Common myeloid progenitor, CD34-positive (primary cell): ENCODE data around the gene ARHGEF16.
A peak's percentile ranks its signal among the peaks of the same experiment; 100 is the strongest.

Source experiments
- CTCF ChIA-PET: fragments of 350-600 bp; sonication (Branson Sonifier 250); formaldehyde crosslinking; loops from one replicate; lab custom pipeline; 2021; ENCODE audit warnings: antibody characterized with exemption; lab: Charles Lee
- POLR2A ChIA-PET: fragments of 350-600 bp; sonication (Branson Sonifier 250); formaldehyde crosslinking; loops from one replicate; lab custom pipeline; 2021; ENCODE audit warnings: antibody characterized with exemption; lab: Charles Lee
- DNase-seq, 3 donors: peaks; one replicate each; pipeline versions ENCODE4 v3.0.0 to v3.0.0-alpha.2; 2013
- H3K27ac ChIP-seq, 2 experiments: 1 replicate in 1 of 2; 2 replicates in 1 of 2; pipeline ENCODE4 v1.7.0; 2013; ENCODE audit warnings: inconsistent platforms in 2 of 2, low read length in 2 of 2, mild to moderate bottlenecking in 2 of 2, low read depth in 1 of 2, moderate library complexity in 1 of 2; ENCODE audit not compliant: severe bottlenecking in 2 of 2, insufficient read depth in 1 of 2, poor library complexity in 1 of 2
- H3K27me3 ChIP-seq, 5 experiments: replicated peaks in 2 of 5; 1 replicate in 3 of 5; 2 replicates in 2 of 5; pipeline versions ENCODE4 v1.6.1 to v1.7.0; 2013; ENCODE audit warnings: low read length in 4 of 5, mild to moderate bottlenecking in 2 of 5, moderate library complexity in 2 of 5, inconsistent platforms in 1 of 5; ENCODE audit not compliant: insufficient read depth in 5 of 5, control insufficient read depth in 4 of 5
- H3K36me3 ChIP-seq, 4 experiments: 1 replicate in 2 of 4; 2 replicates in 2 of 4; pipeline versions ENCODE4 v1.6.1 to v1.7.0; 2013; ENCODE audit warnings: low read length in 3 of 4, control low read depth in 1 of 4, mild to moderate bottlenecking in 1 of 4; ENCODE audit not compliant: control insufficient read depth in 4 of 4, insufficient read depth in 4 of 4
- H3K4me1 ChIP-seq, 4 experiments: 1 replicate in 3 of 4; 2 replicates in 1 of 4; pipeline versions ENCODE4 v1.6.1 to v1.7.1; 2013; ENCODE audit warnings: low read length in 3 of 4, mild to moderate bottlenecking in 3 of 4, control low read depth in 1 of 4, inconsistent platforms in 1 of 4, moderate library complexity in 1 of 4; ENCODE audit not compliant: control insufficient read depth in 4 of 4, insufficient read depth in 4 of 4; ENCODE audit errors: control extremely low read depth in 1 of 4
- H3K4me3 ChIP-seq, 7 experiments: 1 replicate in 4 of 7; 2 replicates in 3 of 7; pipeline versions ENCODE4 v1.5.1 to v1.7.0; 2013; ENCODE audit warnings: mild to moderate bottlenecking in 7 of 7, low read length in 6 of 7, moderate library complexity in 6 of 7, inconsistent platforms in 2 of 7, low read depth in 2 of 7, control low read depth in 1 of 7; ENCODE audit not compliant: insufficient read depth in 4 of 7, control insufficient read depth in 1 of 7; ENCODE audit errors: extremely low read depth in 1 of 7
- H3K9me3 ChIP-seq, 5 experiments: 1 replicate in 4 of 5; 2 replicates in 1 of 5; pipeline versions ENCODE4 v1.6.1 to v1.7.1; 2013; ENCODE audit warnings: low read length in 4 of 5, mild to moderate bottlenecking in 2 of 5, inconsistent platforms in 1 of 5, low read depth in 1 of 5, moderate library complexity in 1 of 5; ENCODE audit not compliant: control insufficient read depth in 4 of 5, insufficient read depth in 2 of 5; ENCODE audit errors: control extremely low read depth in 1 of 5
- WGBS: methylation state at CpG from one replicate; pipeline ENCODE4 v1.1.5; 2013; ENCODE audit not compliant: insufficient coverage; 5-methylcytosine and 5-hydroxymethylcytosine counted together

ARHGEF16 gene

GRCh38 chr1:3456964-3457909 is 2.8 kb downstream of the ARHGEF16 start:
- H3K4me3 ChIP-seq, result no peak overlapping the region
- no peaks in the 10 kb centered on the region for H3K9me3 ChIP-seq
- ChIA-PET CTCF (interaction anchor here (2.7 kb wide), 1 partner anchor 25 kb away, joined by 9 read pairs; no protein-coding TSS in a partner anchor), POLR2A (interaction anchor here (0.7 kb wide), 1 partner anchor 20 kb away, joined by 3 read pairs; no protein-coding TSS in a partner anchor)
- DNase-seq, result no peak
- H3K36me3 ChIP-seq, result no peaks in the 10 kb centered on the region
- H3K27me3 ChIP-seq, result peaks cover 0 to 10% (median 1%) of the 10 kb centered on the region in 5 experiments
- 96% methylated on average over 25 of the region's 29 CpGs for WGBS
- H3K4me1 ChIP-seq, result peaks cover 0 to 35% (median 24%) of the 10 kb centered on the region in 4 experiments
- H3K27ac ChIP-seq, result no peak overlapping the region

- H3K36me3 ChIP-seq, result no peaks in the 10 kb centered on the region
- CTCF ChIA-PET, result interaction anchor here (1.0 to 1.6 kb wide), 3 partner anchors 10 to 25 kb away, joined by 3 to 4 read pairs (median 4); no protein-coding TSS in a partner anchor
- H3K27ac ChIP-seq, result no peak overlapping the region
- POLR2A ChIA-PET, result interaction anchor here (0.6 kb wide), 1 partner anchor 121 kb away, joined by 3 read pairs; no protein-coding TSS in a partner anchor
- H3K4me3 ChIP-seq, result no peak overlapping the region
- H3K27me3 ChIP-seq, result peaks cover 0 to 9% (median 1%) of the 10 kb centered on the region in 5 experiments
- 45% methylated on average over 15 of the region's 18 CpGs for WGBS
- peak in 2 of 3 donors; percentile 46 to 48 for DNase-seq
- no peaks in the 10 kb centered on the region for H3K9me3 ChIP-seq
- H3K4me1 ChIP-seq, result peaks cover 0 to 35% (median 24%) of the 10 kb centered on the region in 4 experiments
These were observed 3.7 kb downstream of the ARHGEF16 start for GRCh38 chr1:3457910-3458883.

- Histone ChIP-seq H3K4me1 (peaks cover 0 to 25% (median 18%) of the 10 kb centered on the region in 4 experiments), H3K36me3 (no peaks in the 10 kb centered on the region), H3K27me3 (no peaks in the 10 kb centered on the region), H3K9me3 (no peaks in the 10 kb centered on the region), H3K27ac (no peak overlapping the region), H3K4me3 (no peak overlapping the region)
- WGBS, result 98% methylated on average over 24 of the region's 24 CpGs
- CTCF ChIA-PET, result interaction anchor here (1.0 to 1.6 kb wide), 3 partner anchors 9 to 24 kb away, joined by 3 to 4 read pairs (median 4); no protein-coding TSS in a partner anchor
- no peak for DNase-seq
- POLR2A ChIA-PET, result no interaction called here
These were observed 4.8 kb downstream of the ARHGEF16 start for GRCh38 chr1:3459051-3459908.

- Histone ChIP-seq H3K9me3 (no peaks in the 10 kb centered on the region), H3K27ac (no peak overlapping the region), H3K36me3 (no peaks in the 10 kb centered on the region), H3K4me3 (no peak overlapping the region), H3K4me1 (peaks cover 0 to 21% (median 15%) of the 10 kb centered on the region in 4 experiments), H3K27me3 (no peaks in the 10 kb centered on the region)
- DNase-seq, result no peak
- ChIA-PET POLR2A (no interaction called here), CTCF (interaction anchor here (1.6 kb wide), 1 partner anchor 12 kb away, joined by 4 read pairs; no protein-coding TSS in a partner anchor)
- 96% methylated on average over 22 of the region's 23 CpGs for WGBS
These were observed 5.6 kb downstream of the ARHGEF16 start for GRCh38 chr1:3459940-3460671.

GRCh38 chr1:3460672-3461131 is 6.2 kb downstream of the ARHGEF16 start:
- ChIA-PET CTCF (no interaction called here), POLR2A (no interaction called here)
- Histone ChIP-seq H3K9me3 (no peaks in the 10 kb centered on the region), H3K4me3 (no peak overlapping the region), H3K27ac (no peak overlapping the region), H3K4me1 (peaks cover 0 to 18% (median 13%) of the 10 kb centered on the region in 4 experiments), H3K36me3 (no peaks in the 10 kb centered on the region), H3K27me3 (no peaks in the 10 kb centered on the region)
- DNase-seq, result no peak
- WGBS, result 94% methylated on average over 12 of the region's 14 CpGs
